ENCODE measurements around the gene CACNA1B. TPM values are rescaled to one million over a fixed set of nuclear protein-coding genes. Genes with fewer than 3 reads are reported as not detected.

The CACNA1B gene
- total RNA-seq = under 0.01 TPM in 1 of 2 replicates, not detected in the other

GRCh38 chr9:137877506-137878122, at the start of gene CACNA1B:
Gene CACNA1B, plus strand, starts transcription at chr9:137877782. Its CDS starts 152 bp downstream, at chr9:137877934.

Measured in epithelial cell of umbilical artery (primary cell).